DMS 273 treated with DMSO at 0.1 percent for 48 hours (cell line): Measurements from ENCODE around the gene MTURN.

Source experiments
- DNase-seq: peaks from one replicate; lab custom pipeline; 2025; lab: John Stamatoyannopoulos, UW

MTURN gene

DNA sequence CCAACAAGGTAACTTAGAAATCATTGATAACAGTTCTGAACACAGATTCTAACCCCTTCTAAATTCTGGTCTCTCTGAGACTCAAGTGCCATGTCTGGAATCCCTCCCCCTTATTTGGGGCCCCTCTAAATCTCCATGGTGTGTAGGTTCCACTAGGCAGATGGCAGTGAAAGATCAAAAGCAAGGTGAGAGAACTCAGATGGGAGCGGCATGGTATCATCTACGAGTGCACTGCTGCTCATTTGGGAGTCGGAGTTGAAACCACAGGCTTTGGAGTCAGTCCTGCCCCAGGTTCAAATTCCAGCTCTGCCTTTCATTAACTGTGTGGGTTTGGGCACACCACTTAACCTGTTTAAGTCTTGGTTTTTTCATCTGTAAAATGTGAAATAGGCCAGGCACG is 72.6 kb downstream of the MTURN start:
- DNase-seq = no peak

GRCh38 chr7:30209951-30210350 is 75.2 kb downstream of the MTURN start:
- DNase-seq = no peak
